SK-N-SH treated with all-trans-retinoic acid at 6 μM for 48 hours (cell line): ENCODE data around the gene SEPHS1.

ENCODE experiments used
- ESRRG ChIP-seq: fragments of 250-450 bp; sonication (Bioruptor Pico); IDR thresholded peaks from 2 replicates; pipeline ENCODE4 v1.6.1; 2021; ENCODE audit warnings: mild to moderate bottlenecking
- RARB ChIP-seq: fragments of 250-450 bp; sonication (Bioruptor Pico); IDR thresholded peaks from 2 replicates; pipeline ENCODE4 v1.8.0; 2021; ENCODE audit warnings: mild to moderate bottlenecking, moderate library complexity
- SNAI2 ChIP-seq: fragments of 250-450 bp; sonication (Bioruptor Pico); IDR thresholded peaks from 2 replicates; pipeline ENCODE4 v1.5.0; 2020; ENCODE audit warnings: mild to moderate bottlenecking, moderate library complexity
- ZC3H10 ChIP-seq: fragments of 250-450 bp; sonication (Bioruptor Pico); IDR thresholded peaks from 2 replicates; pipeline ENCODE4 v1.5.1; 2021; ENCODE audit warnings: mild to moderate bottlenecking, moderate library complexity
- ZFP3 ChIP-seq: fragments of 250-450 bp; sonication (Bioruptor Pico); IDR thresholded peaks from 2 replicates; pipeline ENCODE4 v1.5.0; 2020; ENCODE audit warnings: mild to moderate bottlenecking, moderate library complexity
- ZFP30 ChIP-seq: fragments of 450-650 bp; formaldehyde crosslinking; IDR thresholded peaks from 2 replicates; pipeline ENCODE4 v1.5.0; 2022; ENCODE audit warnings: mild to moderate bottlenecking, moderate library complexity
- TF ChIP-seq, protein P1 (sequence below): fragments of 250-450 bp; sonication (Bioruptor Pico); IDR thresholded peaks from 2 replicates; pipeline ENCODE4 v1.5.1; 2020; ENCODE audit warnings: low read depth, mild to moderate bottlenecking, moderate library complexity

GRCh38 chr10:13331646-13332045, 16.4 kb downstream of the SEPHS1 start:
- TF ChIP-seq, protein P1, sequence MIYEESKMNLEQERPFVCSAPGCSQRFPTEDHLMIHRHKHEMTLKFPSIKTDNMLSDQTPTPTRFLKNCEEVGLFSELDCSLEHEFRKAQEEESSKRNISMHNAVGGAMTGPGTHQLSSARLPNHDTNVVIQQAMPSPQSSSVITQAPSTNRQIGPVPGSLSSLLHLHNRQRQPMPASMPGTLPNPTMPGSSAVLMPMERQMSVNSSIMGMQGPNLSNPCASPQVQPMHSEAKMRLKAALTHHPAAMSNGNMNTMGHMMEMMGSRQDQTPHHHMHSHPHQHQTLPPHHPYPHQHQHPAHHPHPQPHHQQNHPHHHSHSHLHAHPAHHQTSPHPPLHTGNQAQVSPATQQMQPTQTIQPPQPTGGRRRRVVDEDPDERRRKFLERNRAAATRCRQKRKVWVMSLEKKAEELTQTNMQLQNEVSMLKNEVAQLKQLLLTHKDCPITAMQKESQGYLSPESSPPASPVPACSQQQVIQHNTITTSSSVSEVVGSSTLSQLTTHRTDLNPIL (CRISPR knock-in tag): no peak
- TF ChIP-seq ZC3H10 (CRISPR knock-in tag) (no peak), RARB (CRISPR knock-in tag) (no peak), ZFP30 (CRISPR knock-in tag) (no peak), SNAI2 (CRISPR knock-in tag) (no peak), ZFP3 (CRISPR knock-in tag) (no peak), ESRRG (CRISPR knock-in tag) (no peak)
